HG03469 (cell line): ENCODE data around the gene ALAS1.

Experiments
- ATAC-seq: cut with Tn5 transposase; IDR thresholded peaks from one replicate; pipeline ENCODE4 v1.9.1; 2021; ENCODE audit warnings: mild to moderate bottlenecking, moderate library complexity, moderate number of reproducible peaks; ENCODE audit not compliant: unreplicated experiment

The ALAS1 gene

DNA sequence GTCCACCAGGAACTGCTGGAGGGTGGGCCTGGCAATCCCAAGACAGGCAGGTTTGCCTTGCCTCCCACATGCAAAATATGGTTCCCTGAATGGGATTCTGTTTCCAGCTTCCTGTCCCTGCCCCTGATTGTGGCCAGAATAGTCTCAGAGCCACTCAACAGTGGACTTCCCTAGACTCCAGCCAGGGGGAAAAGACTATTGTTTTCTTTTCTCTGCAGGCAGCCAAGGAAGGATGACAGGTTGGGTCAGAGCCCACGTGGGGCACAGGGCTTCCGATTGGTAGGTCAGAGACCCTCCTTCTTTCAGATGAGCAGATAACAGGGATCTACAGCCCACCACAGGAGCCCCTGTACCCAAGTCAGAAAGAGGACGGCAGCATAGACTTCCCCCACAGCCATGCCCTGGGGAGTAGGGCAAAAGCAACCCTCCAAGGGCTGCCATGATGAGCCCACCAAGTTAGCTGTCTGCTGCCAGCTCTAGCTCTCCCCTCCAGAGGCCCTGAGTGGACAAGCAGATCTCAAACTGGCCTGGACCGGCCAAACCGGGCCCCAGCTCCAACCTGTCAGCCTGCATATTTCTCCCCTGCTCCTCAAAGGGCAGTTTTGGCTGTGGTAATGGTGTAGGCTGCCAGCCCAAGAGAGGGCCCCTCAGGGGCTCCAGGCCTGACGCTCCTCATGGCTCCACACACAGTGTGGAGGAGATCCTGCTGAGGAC is 21.1 kb downstream of the ALAS1 start:
- ATAC-seq, result no peak

DNA sequence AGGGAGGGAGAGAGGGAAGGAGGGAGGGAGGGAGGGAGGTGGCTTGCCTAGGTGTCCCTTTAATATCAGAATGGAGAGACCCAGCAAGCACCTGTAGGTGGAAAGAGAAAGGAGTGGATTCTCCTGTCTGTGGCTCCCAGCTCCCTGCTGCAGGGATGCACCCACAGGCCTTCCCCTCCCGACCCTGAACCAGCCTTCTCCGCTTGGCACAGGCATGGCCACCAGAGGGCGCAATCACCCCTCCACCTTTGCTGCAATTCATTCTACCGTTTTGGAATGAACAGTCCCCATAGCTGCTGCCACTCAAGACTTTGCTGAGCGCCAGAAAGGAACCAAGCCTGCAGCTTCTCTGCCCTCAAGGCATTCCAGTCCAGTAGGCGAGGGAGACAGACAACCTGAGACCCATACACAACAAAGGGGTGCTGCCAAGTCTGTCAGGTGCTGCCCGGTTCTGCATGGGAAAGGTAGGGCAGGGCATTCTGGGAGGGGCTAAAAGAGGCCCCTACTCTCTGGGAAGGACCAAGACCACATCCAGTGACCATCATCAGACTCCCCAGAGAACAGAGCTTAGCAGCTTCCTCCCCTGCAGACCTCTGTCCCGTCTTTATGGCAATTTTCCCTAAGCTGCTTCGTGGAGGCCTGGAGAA is 22.5 kb downstream of the ALAS1 start:
- no peak for ATAC-seq

GRCh38 chr3:52221141-52221562 is 23.2 kb downstream of the ALAS1 start:
- no peak for ATAC-seq

DNA sequence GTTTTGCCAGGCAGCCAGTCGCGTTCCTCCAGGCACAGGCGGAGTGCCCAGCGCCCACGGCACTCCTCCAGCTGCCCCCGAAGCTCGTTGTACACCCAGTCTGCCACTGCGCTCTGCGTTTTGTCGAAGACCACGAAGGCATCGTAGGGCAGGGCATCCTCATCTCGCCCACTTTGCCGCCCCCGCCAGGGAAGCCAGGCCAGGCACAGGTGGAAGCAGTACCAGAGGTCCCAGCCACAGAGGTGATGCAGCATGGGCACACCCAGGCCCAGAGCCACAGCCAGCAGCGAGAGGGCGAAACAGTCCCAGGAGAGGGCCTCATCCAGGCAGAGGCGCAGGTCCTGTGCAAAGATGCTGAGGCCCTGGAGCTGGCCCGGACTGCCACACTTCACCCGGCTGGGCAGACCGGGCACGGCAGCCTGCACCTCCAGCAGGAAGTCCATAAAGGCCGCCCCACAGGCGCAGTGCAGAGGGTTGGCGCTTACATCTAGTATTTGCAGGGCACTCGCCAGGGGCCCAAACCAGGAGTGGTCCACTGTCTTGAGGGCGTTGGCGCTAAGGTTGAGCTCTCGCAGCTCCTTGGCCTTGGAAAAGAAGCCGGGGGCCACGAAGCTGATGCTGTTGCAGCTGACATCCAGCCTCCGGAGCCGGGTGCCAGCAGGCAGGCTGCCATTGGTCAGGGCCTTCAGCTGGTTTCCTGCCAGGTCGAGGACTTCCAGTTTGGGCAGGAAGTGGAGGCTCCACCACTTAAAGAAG is 23.8 kb downstream of the ALAS1 start:
- ATAC-seq, result no peak

GRCh38 chr3:52222319-52223221 is 24.6 kb downstream of the ALAS1 start:
- no peak for ATAC-seq

GRCh38 chr3:52223449-52224408 is 25.8 kb downstream of the ALAS1 start:
- no peak for ATAC-seq

DNA sequence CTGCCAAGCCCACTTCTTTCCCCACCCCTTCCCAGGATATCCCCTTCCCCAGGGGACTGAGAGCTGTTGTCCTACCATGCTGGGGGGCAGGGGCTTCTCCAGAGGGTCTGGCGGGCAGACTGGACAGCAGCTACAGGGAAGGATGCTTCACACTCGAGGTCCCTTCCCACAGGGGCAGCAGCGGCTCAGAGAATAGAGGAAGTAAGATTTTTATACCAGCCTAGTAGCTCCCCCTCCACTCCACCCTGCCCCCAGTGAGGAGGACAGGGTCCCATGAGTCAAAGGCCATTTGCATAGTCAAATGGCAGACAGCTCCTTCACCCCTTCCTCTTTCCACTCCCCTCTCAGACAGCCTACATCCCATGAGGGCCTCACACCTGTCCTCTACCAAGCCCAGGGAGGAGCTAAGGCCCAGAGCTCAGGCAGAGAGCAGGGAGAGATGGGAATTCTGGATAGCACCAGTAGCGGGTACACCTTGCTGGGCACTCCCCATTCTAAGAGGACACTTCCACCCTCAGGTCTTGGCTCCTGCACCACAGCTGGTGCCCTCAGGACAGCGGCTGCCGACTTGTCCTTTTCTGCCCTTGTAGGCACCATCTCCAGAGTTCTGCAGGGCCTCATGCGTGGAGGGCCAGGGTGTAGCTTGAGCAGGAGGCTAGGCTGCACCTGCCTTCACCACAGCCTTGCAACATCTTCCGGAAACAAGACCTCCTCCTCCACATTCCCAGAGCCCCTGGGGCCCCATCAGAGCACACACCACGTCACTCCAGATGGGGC is 27.7 kb downstream of the ALAS1 start, which contains the start of gene TLR9:
TSS of gene TLR9 (minus strand) at position 194 of the 777 bp plus-strand sequence. CDS start at position 78, 116 bp downstream.
- ATAC-seq, result peak; percentile 67

GRCh38 chr3:52226229-52226817 is 28.4 kb downstream of the ALAS1 start:
- no peak for ATAC-seq

GRCh38 chr3:52227117-52227516 is 29.2 kb downstream of the ALAS1 start:
- no peak for ATAC-seq

- no peak for ATAC-seq
Measured at GRCh38 chr3:52227766-52228165, 29.8 kb downstream of the ALAS1 start.

GRCh38 chr3:52228266-52228665 is 30.3 kb downstream of the ALAS1 start:
- no peak for ATAC-seq

DNA sequence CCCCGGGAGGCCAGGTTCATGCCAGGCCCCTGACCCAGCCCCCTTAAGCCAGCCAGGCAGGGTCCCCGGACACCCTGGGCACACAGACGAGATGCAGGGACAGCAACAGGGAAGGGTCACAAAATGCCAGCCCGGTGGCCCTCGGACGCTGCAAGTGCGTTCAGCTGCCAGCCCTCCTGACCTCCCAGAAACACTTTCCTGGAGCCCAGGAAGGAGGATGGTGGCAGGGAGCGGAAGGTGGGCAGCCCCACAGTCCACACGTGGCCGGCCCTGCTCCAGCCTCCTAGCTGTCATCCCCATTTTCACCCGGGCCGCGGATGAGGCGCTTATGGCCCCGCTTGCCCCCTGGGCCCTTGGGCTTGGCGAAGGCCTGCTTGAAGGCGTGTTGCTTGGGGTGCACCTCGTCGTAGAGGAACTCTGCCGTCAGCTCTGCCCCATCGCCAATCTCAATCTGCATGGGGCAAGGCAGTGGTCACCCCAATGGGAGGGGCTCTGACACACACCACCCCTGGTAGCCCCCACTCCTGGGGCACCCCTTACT is 30.9 kb downstream of the ALAS1 start:
- no peak for ATAC-seq

DNA sequence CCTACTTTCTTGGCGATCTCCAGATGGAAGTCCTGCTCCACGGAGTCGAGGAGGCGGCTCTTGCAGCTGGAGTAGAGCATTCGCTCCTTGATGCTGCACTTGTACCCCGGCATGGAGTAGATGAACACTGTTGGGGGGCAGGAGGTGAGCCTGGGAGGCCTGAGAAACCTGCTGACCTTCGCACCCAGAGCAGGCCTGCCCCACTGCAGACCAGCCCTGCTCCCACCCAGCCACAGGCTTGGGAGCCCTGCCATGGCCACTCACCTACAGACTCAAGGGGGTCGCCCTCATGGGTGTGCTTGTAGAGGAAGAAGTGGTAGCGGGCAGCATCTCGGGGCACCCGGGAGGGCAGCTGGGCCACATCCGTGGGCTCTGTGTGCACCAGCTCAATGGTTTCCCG is 31.7 kb downstream of the ALAS1 start:
- no peak for ATAC-seq

DNA sequence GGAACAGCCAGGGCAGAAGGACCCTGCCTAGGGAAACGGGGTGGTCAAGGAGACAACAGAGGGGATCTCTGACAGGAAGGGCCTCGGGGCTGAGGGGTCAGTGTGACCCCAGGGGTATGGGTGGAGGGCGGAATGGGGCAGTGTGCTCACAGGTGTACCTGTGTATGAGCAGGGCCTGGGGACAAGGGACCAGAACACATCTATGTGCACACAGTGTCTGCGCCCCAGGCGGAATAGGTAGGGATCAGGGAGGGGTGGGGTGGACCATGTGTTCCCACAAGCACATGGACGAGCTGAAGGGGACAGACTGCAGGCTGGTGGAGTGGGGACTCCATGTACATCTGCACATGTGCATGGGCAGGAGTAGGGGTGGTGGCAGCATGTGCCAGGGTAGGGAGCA is 32.5 kb downstream of the ALAS1 start:
- ATAC-seq, result no peak

DNA sequence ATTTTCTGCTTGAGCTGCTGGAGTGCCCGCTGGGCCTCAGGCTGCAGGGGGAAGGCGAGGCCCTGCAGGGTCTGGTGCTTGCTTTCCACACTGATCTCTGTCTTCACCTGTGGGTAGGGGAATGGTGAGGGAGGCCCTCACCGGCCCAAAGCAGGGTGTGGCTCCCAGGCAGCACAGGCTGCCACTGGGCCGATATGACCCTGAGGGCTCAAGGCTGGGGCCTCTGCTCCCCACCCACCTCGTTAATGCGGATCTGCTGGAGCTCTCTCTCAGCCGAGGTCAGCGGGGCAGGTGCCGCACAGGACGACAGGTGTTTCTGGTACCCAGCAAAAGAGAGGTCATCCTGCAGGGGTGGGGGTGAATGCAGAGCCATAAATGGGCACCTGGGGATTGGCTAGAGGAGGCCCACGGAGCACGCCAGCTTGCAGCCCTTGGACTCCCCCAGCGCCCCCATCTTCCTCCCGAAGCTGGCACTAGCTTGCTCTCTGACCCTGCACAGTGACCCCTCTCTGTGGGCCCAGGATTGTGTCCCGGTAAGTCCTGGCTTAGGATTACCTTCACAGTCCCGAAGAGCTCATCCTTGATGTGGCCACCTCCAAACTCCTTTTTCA is 33.0 kb downstream of the ALAS1 start:
- no peak for ATAC-seq

DNA sequence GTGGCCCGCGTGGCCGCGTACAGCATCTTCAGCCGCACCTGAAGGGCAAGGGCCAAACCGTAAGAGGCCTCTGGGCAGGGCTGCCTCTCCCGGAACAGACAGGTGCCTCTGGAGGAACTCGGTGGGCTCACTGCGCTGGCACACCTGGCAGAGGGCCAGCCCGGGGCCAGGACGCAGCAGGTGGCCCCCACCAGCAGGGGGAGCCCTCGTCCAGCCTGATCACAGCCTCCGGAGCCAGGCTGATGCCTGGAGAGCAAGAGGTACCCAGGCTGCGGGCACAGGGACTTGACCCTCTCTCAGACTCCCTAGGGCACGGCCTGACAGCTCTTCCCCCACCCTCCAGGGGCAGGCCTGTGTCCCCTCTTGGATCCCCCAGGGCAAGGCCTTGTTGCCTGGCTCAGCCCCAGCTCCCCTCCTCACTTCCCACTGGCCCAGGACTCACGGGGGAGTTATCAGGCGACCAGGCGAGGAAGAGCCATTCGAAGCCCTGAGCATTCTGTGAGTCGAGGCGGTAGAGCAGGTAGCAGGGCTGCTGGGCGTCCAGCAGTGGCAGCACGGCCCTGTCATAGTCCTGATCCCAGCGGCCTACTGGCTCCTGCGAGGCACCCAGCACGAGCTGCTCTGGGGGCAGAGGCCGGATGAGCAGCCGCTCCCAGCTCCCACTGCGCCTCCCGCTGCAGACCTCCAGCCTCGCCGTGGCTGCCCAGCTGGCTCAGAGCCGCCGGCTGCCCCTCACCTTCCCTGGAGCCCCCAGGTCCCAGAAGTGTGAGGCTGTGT is 33.7 kb downstream of the ALAS1 start:
- ATAC-seq, result no peak
